ENCODE results near the gene GPR89B.
"Not testable (repeated sequence)": the region's sequence is repeated elsewhere in the genome, so short reads cannot be mapped to it uniquely, and the experiment has no call there.

Gene GPR89B

GRCh38 chr1:148037850-148038461, 109.7 kb downstream of the GPR89B start:
- Mint-ChIP-seq H3K27ac (peak overlapping the region; percentile 92), H3K4me3 (peak overlapping the region; percentile 70)
- not testable (repeated sequence) for H3K9me3 Mint-ChIP-seq, H3K4me1 Mint-ChIP-seq, H3K27me3 Mint-ChIP-seq, H3K36me3 Mint-ChIP-seq
- ATAC-seq: peak; percentile 67

GRCh38 chr1:148038462-148039333, 110.5 kb downstream of the GPR89B start:
- H3K4me3 Mint-ChIP-seq: peak overlapping the region; percentile 70
- not testable (repeated sequence) for H3K4me1 Mint-ChIP-seq, H3K27me3 Mint-ChIP-seq, H3K9me3 Mint-ChIP-seq, H3K36me3 Mint-ChIP-seq
- peak overlapping the region; percentile 92 for H3K27ac Mint-ChIP-seq
- peak; percentile 92 for ATAC-seq
